HG02870 (cell line): ENCODE results near the gene MARCHF7.

ENCODE experiments used
- ATAC-seq: cut with Tn5 transposase; IDR thresholded peaks from one replicate; pipeline ENCODE4 v1.9.1; 2021; ENCODE audit warnings: mild to moderate bottlenecking, moderate library complexity; ENCODE audit not compliant: unreplicated experiment

Gene MARCHF7

DNA sequence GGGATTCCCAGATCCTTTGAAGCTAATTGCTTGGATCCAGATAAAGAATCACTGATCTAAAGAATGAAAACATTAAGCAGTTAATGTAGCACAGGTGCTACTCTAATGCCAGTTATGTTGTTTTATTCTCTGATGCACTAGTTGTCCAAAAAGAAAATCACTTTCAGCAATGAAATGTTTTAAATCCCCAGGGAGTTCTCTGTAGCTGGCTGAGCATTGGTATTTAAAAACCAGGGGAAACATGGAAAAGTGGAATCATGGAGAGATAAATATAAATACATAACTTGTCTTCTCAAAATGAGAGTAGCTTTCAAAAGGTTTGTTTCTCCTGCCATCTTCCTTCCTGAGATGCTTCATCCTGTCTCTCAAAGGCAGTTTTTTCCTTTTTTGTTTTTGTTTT is 48.0 kb downstream of the MARCHF7 start:
- ATAC-seq: no peak

DNA sequence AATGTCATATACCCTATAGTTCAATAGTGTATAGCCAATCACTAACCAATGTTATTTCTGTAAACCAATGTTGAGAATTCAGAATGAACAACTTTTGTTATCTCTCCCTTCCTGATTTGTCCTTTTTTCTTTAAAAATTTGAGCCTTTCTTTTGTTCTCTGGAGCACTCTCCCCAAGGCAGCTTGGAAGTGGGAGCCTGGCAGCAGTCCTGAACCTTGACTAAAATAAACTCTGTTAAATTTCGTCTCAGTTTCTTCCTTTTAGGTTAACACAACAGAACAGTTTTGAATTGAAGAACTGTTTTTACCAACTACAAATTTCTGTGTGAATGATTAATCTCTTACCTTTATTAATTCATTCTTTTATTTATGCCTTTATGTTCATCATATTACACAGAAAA is 49.8 kb downstream of the MARCHF7 start:
- ATAC-seq: no peak
